WTC11 (cell line): ENCODE data around the gene FGFR2. TPM values are rescaled to one million over a fixed set of nuclear protein-coding genes. Genes with fewer than 3 reads are reported as not detected.

Source experiments
- ATAC-seq: fragments of 200-7000 bp; cut with Tn5 transposase; 2 replicates; pipeline ENCODE4 v1.10.0; 2021; ENCODE audit warnings: mild to moderate bottlenecking, moderate library complexity
- CTCF ChIA-PET: fragments of 300-600 bp; sonication (Branson Sonifier 250); formaldehyde crosslinking; loops from one replicate; lab custom pipeline; 2021; ENCODE audit warnings: antibody characterized with exemption; lab: Charles Lee
- POLR2A ChIA-PET: fragments of 350-600 bp; sonication (Branson Sonifier 250); formaldehyde crosslinking; loops from one replicate; lab custom pipeline; 2021; ENCODE audit warnings: antibody characterized with exemption; lab: Charles Lee
- DNase-seq: peaks from one replicate; pipeline ENCODE4 v3.0.0; 2021; ENCODE audit warnings: low spot score
- H3K27ac Mint-ChIP-seq: 2 replicates; pipeline ENCODE4 v1.8.0; 2021; ENCODE audit warnings: mixed read lengths
- H3K27me3 Mint-ChIP-seq: 2 replicates; pipeline ENCODE4 v1.8.0; 2021; ENCODE audit warnings: low read depth, mild to moderate bottlenecking, moderate library complexity, mixed read lengths
- H3K36me3 Mint-ChIP-seq: 2 replicates; pipeline ENCODE4 v1.8.0; 2021; ENCODE audit warnings: mixed read lengths
- H3K4me1 Mint-ChIP-seq: 2 replicates; pipeline ENCODE4 v1.8.0; 2022; ENCODE audit warnings: mixed read lengths
- H3K4me3 Mint-ChIP-seq: 2 replicates; pipeline ENCODE4 v1.8.0; 2021; ENCODE audit warnings: mild to moderate bottlenecking, moderate library complexity, mixed read lengths
- H3K9me3 Mint-ChIP-seq: 2 replicates; pipeline ENCODE4 v1.8.0; 2021; ENCODE audit warnings: mixed read lengths
- CREM ChIP-seq: sonication (generic); formaldehyde crosslinking; IDR thresholded peaks from 2 replicates; pipeline ENCODE4 v1.8.1; 2022; ENCODE audit warnings: mild to moderate bottlenecking, missing genetic modification reagents, moderate library complexity
- FOXK1 ChIP-seq: sonication (generic); formaldehyde crosslinking; IDR thresholded peaks from 2 replicates; pipeline ENCODE4 v1.8.0; 2022; ENCODE audit warnings: mild to moderate bottlenecking, moderate library complexity, missing genetic modification reagents
- GABPB1 ChIP-seq: sonication (generic); formaldehyde crosslinking; IDR thresholded peaks from 2 replicates; pipeline ENCODE4 v1.8.1; 2023; ENCODE audit warnings: mild to moderate bottlenecking, missing genetic modification reagents
- GTF2I ChIP-seq: fragments of 250-450 bp; sonication (Bioruptor Pico); conservative IDR thresholded peaks from 2 replicates; pipeline ENCODE4 v1.4.0; 2021; ENCODE audit warnings: mild to moderate bottlenecking
- NFE2L1 ChIP-seq: sonication (generic); formaldehyde crosslinking; IDR thresholded peaks from 2 replicates; pipeline ENCODE4 v1.8.1; 2023; ENCODE audit warnings: missing genetic modification reagents
- SOX15 ChIP-seq: fragments of 250-450 bp; sonication (Bioruptor Pico); IDR thresholded peaks from 2 replicates; pipeline ENCODE4 v1.9.0; 2021; ENCODE audit warnings: mild to moderate bottlenecking
- TP53 ChIP-seq: sonication (generic); formaldehyde crosslinking; IDR thresholded peaks from 2 replicates; pipeline ENCODE4 v1.8.1; 2023; ENCODE audit warnings: mild to moderate bottlenecking, missing genetic modification reagents
- ZBTB21 ChIP-seq: sonication (generic); formaldehyde crosslinking; IDR thresholded peaks from 2 replicates; pipeline ENCODE4 v1.8.1; 2023; ENCODE audit warnings: mild to moderate bottlenecking, missing genetic modification reagents, borderline replicate concordance
- ZNF396 ChIP-seq: fragments of 250-450 bp; sonication (Bioruptor Pico); IDR thresholded peaks from 2 replicates; pipeline ENCODE4 v1.8.0; 2021; ENCODE audit warnings: mild to moderate bottlenecking, moderate library complexity, borderline replicate concordance
- total RNA-seq: library from RNA; stranded (reverse); gene quantifications from 3 replicates; pipeline ENCODE4 v1.2.3, GENCODE V29; 2021
- TF ChIP-seq, protein P1 (sequence below): sonication (generic); formaldehyde crosslinking; IDR thresholded peaks from 2 replicates; pipeline ENCODE4 v1.8.1; 2022; ENCODE audit warnings: mild to moderate bottlenecking, moderate library complexity, missing genetic modification reagents
- TF ChIP-seq, protein P2 (sequence below): sonication (generic); formaldehyde crosslinking; conservative IDR thresholded peaks from 2 replicates; pipeline ENCODE4 v1.8.1; 2023; ENCODE audit warnings: mild to moderate bottlenecking, low read depth, missing genetic modification reagents, moderate library complexity
- TF ChIP-seq, protein P3 (sequence below): sonication (generic); formaldehyde crosslinking; IDR thresholded peaks from 2 replicates; pipeline ENCODE4 v1.8.0; 2023; ENCODE audit warnings: missing genetic modification reagents
- TF ChIP-seq, protein P4 (sequence below): sonication (generic); formaldehyde crosslinking; IDR thresholded peaks from 2 replicates; pipeline ENCODE4 v1.8.1; 2022; ENCODE audit warnings: low read depth, missing genetic modification reagents, borderline replicate concordance
- TF ChIP-seq, protein P5 (sequence below): fragments of 200-600 bp; IDR thresholded peaks from 2 replicates; pipeline ENCODE4 v1.8.0; 2022; ENCODE audit warnings: antibody characterized with exemption

The FGFR2 gene
- total RNA-seq, 1 experiment from 2014 or later, result 95.0 TPM

DNA sequence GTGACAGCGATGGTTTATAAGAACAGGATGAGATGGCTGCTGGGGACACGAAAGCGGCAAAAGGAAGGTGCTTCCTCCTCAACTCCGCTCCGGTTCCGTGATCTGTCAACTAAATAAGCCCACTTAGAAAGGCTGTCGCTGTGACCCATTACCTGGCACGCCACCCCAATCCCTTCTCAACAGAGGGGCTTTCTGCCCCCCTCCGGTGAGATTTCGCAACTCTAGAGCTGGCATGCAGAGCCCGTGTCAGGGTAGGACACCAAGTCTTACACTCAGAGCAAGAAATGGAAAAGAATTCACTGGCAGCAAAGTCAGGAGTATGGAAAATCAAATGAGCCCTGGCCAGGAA, 66.4 kb downstream of the FGFR2 start (continued):
- TF ChIP-seq ZNF396 (CRISPR knock-in tag), result no peak
- TF ChIP-seq, all 79 proteins: peak for 0

DNA sequence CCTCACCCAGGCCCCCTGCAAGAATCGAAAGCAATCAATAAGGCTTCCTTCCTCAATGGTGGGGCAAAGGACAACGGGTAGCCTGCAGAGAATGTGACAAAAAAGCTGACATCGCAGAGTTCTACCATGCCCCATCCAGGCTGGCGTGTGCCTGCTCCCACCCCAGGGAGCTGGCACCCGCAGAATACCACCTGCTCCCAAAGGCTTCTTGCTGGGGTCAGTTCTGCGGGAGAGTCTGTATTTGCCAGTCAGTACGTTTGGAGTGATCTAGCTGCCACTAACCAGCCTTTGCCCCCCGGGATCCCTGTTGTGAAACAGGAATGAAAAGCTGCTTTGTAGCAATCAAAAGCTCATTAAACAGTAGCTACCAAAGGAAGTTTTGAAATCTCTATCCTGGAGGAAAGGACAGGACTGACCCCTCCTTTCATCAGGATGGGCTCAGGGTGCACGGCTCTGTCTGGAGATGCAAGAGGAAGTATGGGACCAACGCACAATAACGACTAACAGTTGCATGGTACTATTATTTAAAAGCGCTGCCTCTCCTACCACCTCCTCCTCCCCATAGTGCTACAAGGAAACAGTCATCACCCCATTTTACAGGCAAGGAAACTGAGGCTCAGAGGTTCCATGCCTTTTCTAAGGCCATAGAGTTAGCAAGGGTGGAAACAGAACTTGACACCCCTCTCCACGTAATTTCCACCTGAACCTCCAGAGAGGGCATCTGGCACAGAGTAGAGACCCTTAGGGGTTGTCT, 67.0 kb downstream of the FGFR2 start:
- no peak overlapping the region for H3K4me3 Mint-ChIP-seq
- ATAC-seq, result no peak
- POLR2A ChIA-PET, result interaction anchor here (0.6 kb wide), 1 partner anchor 64 kb away, joined by 3 read pairs; no protein-coding TSS in a partner anchor
- H3K27me3 Mint-ChIP-seq, result no peaks in the 10 kb centered on the region
- H3K27ac Mint-ChIP-seq, result peak overlapping the region; percentile 81
- no peaks in the 10 kb centered on the region for H3K9me3 Mint-ChIP-seq
- DNase-seq, result no peak
- peaks cover 45% of the 10 kb centered on the region for H3K36me3 Mint-ChIP-seq
- CTCF ChIA-PET, result interaction anchor here (0.8 kb wide), 1 partner anchor 132 kb away, joined by 4 read pairs; no protein-coding TSS in a partner anchor
- peaks cover 82% of the 10 kb centered on the region for H3K4me1 Mint-ChIP-seq
- TF ChIP-seq, protein P1, sequence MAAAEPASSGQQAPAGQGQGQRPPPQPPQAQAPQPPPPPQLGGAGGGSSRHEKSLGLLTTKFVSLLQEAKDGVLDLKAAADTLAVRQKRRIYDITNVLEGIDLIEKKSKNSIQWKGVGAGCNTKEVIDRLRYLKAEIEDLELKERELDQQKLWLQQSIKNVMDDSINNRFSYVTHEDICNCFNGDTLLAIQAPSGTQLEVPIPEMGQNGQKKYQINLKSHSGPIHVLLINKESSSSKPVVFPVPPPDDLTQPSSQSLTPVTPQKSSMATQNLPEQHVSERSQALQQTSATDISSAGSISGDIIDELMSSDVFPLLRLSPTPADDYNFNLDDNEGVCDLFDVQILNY, result no peak
- TF ChIP-seq GABPB1, result 0 out of 2 replicates have a peak, but pooled peaks have one; percentile 36
- no peak for TF ChIP-seq GTF2I
- no peak for TF ChIP-seq NFE2L1

DNA sequence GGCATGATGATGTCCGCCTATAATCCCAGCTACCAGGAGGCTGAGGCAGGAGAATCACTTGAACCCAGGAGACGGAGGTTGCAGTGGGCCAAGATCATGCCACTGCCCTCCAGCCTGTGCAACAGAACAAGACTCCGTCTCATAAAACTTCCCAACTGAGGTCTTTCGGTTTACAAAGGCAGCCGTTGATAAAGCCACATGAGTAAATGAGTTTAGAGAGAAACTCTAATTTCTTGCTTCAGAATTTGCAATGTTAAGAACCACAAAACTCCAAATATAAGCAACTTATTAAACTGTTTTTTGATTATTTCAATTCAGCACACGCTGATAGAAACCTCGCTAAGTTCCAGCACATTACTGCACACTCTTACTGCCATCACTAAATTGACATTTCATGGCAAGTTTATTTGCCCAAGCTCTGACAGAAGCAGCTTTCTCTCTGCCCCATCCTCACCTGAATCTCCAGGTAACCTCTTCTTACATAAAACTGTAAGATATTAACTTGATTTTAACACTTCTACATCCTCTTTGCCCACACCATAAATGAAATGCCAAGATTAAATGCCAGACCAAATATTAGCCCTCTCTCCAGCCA, 67.7 kb downstream of the FGFR2 start:
- H3K27ac Mint-ChIP-seq, result peak overlapping the region; percentile 81
- ChIA-PET CTCF (no interaction called here), POLR2A (interaction anchor here (0.6 kb wide), 2 partner anchors 34 to 65 kb away, joined by 3 to 4 read pairs; no protein-coding TSS in a partner anchor)
- H3K9me3 Mint-ChIP-seq, result no peaks in the 10 kb centered on the region
- DNase-seq (no peak), ATAC-seq (no peak)
- H3K36me3 Mint-ChIP-seq, result peaks cover 45% of the 10 kb centered on the region
- TF ChIP-seq ZBTB21 (CRISPR knock-in tag) (no peak), TP53 (CRISPR knock-in tag) (no peak)
- TF ChIP-seq, protein P2, sequence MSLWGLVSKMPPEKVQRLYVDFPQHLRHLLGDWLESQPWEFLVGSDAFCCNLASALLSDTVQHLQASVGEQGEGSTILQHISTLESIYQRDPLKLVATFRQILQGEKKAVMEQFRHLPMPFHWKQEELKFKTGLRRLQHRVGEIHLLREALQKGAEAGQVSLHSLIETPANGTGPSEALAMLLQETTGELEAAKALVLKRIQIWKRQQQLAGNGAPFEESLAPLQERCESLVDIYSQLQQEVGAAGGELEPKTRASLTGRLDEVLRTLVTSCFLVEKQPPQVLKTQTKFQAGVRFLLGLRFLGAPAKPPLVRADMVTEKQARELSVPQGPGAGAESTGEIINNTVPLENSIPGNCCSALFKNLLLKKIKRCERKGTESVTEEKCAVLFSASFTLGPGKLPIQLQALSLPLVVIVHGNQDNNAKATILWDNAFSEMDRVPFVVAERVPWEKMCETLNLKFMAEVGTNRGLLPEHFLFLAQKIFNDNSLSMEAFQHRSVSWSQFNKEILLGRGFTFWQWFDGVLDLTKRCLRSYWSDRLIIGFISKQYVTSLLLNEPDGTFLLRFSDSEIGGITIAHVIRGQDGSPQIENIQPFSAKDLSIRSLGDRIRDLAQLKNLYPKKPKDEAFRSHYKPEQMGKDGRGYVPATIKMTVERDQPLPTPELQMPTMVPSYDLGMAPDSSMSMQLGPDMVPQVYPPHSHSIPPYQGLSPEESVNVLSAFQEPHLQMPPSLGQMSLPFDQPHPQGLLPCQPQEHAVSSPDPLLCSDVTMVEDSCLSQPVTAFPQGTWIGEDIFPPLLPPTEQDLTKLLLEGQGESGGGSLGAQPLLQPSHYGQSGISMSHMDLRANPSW, result no peak
- TF ChIP-seq, protein P3, sequence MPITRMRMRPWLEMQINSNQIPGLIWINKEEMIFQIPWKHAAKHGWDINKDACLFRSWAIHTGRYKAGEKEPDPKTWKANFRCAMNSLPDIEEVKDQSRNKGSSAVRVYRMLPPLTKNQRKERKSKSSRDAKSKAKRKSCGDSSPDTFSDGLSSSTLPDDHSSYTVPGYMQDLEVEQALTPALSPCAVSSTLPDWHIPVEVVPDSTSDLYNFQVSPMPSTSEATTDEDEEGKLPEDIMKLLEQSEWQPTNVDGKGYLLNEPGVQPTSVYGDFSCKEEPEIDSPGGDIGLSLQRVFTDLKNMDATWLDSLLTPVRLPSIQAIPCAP (CRISPR knock-in tag), result no peak
- TF ChIP-seq, protein P4, sequence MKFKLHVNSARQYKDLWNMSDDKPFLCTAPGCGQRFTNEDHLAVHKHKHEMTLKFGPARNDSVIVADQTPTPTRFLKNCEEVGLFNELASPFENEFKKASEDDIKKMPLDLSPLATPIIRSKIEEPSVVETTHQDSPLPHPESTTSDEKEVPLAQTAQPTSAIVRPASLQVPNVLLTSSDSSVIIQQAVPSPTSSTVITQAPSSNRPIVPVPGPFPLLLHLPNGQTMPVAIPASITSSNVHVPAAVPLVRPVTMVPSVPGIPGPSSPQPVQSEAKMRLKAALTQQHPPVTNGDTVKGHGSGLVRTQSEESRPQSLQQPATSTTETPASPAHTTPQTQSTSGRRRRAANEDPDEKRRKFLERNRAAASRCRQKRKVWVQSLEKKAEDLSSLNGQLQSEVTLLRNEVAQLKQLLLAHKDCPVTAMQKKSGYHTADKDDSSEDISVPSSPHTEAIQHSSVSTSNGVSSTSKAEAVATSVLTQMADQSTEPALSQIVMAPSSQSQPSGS, result no peak
- H3K27me3 Mint-ChIP-seq, result no peaks in the 10 kb centered on the region
- H3K4me3 Mint-ChIP-seq, result no peak overlapping the region
- peaks cover 83% of the 10 kb centered on the region for H3K4me1 Mint-ChIP-seq

DNA sequence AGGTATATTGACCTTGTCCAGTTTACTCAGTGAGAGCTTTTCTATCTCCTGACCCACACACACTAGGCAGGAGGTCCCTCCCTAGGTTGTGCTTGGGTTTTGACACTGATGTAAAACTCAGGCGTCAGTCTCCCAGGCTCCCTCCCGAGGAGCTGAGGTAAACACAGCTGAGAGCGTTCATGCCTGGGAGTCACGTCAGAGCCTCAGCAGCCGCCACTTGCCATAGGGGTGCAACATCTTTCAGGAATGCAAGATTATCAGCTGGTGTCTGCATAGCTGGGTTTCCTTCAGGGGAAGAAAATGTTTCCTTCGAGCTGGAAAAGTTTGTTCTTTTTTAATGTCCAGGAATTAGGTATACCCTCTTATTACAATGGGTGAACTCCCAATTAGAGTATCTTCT, 70.6 kb downstream of the FGFR2 start:
- Mint-ChIP-seq H3K4me3 (no peak overlapping the region), H3K27me3 (no peaks in the 10 kb centered on the region), H3K4me1 (peaks cover 73% of the 10 kb centered on the region), H3K36me3 (peaks cover 46% of the 10 kb centered on the region), H3K9me3 (peaks cover 1% of the 10 kb centered on the region), H3K27ac (peak overlapping the region; percentile 96; the same call in 1 of the 2 replicates)
- CTCF ChIA-PET, result interaction anchor here (0.7 to 1.0 kb wide), 3 partner anchors 81 to 373 kb away, joined by 3 to 5 read pairs (median 3); no protein-coding TSS in a partner anchor
- DNase-seq (no peak), ATAC-seq (peak; percentile 43)
- POLR2A ChIA-PET, result interaction anchor here (0.8 kb wide), 1 partner anchor 34 kb away, joined by 3 read pairs; no protein-coding TSS in a partner anchor
- TF ChIP-seq CREM (no peak), SOX15 (CRISPR knock-in tag) (no peak), FOXK1 (CRISPR knock-in tag) (0 out of 2 replicates have a peak, but pooled peaks have one; percentile 44), ZNF396 (CRISPR knock-in tag) (no peak)
- TF ChIP-seq, protein P5, sequence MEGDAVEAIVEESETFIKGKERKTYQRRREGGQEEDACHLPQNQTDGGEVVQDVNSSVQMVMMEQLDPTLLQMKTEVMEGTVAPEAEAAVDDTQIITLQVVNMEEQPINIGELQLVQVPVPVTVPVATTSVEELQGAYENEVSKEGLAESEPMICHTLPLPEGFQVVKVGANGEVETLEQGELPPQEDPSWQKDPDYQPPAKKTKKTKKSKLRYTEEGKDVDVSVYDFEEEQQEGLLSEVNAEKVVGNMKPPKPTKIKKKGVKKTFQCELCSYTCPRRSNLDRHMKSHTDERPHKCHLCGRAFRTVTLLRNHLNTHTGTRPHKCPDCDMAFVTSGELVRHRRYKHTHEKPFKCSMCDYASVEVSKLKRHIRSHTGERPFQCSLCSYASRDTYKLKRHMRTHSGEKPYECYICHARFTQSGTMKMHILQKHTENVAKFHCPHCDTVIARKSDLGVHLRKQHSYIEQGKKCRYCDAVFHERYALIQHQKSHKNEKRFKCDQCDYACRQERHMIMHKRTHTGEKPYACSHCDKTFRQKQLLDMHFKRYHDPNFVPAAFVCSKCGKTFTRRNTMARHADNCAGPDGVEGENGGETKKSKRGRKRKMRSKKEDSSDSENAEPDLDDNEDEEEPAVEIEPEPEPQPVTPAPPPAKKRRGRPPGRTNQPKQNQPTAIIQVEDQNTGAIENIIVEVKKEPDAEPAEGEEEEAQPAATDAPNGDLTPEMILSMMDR, result no peak
